ENCODE results near the gene PCED1B. TPM values are rescaled to one million over a fixed set of nuclear protein-coding genes. Genes with fewer than 3 reads are reported as not detected.
"Not testable (repeated sequence)": the region's sequence is repeated elsewhere in the genome, so short reads cannot be mapped to it uniquely, and the experiment has no call there.

Gene PCED1B
- polyA plus RNA-seq, 1 donor (not counting 4 experiments of a cell fraction or from before 2014, with no cell fraction given) = 3.2 TPM

GRCh38 chr12:47054659-47055058 is 24.8 kb upstream of the PCED1B start:
- no peaks in the 10 kb centered on the region for H3K9me1 ChIP-seq (ENCODE audit: control insufficient read depth, extremely low read depth, insufficient read depth, low read length)
- no peak overlapping the region for H3K4me2 ChIP-seq (ENCODE audit: control insufficient read depth, extremely low read depth, insufficient read depth, low read depth, low read length)
- FAIRE-seq (no peak), DNase-seq (ENCODE audit: low read depth, low spot score) (no peak)
- TF ChIP-seq EZH2 (IDR thresholded peaks at IDR 0.05; ENCODE audit: low read length) = no peak
- no peak for TF ChIP-seq CTCF (optimal IDR thresholded peaks at IDR 0.05 in 1 of 3, IDR thresholded peaks at IDR 0.05 in 1 of 3, conservative IDR thresholded peaks at IDR 0.05 in 1 of 3; ENCODE audit: extremely low read depth in 1 of 3, insufficient read depth in 2 of 3, low read length in 3 of 3)
- H3K9me3 ChIP-seq (ENCODE audit: control insufficient read depth, low read depth, low read length) = peaks cover 3% of the 10 kb centered on the region
- no peaks in the 10 kb centered on the region for H3K4me1 ChIP-seq (ENCODE audit: control insufficient read depth, extremely low read depth, insufficient read depth, low read length)
- H3K36me3 ChIP-seq (ENCODE audit: control insufficient read depth in 2 of 2, extremely low read depth in 1 of 2, insufficient read depth in 2 of 2, low read length in 2 of 2) = no peaks in the 10 kb centered on the region
- no peak overlapping the region for H2AFZ ChIP-seq (ENCODE audit: control insufficient read depth, low read length)
- no peak overlapping the region for H3K27ac ChIP-seq (ENCODE audit: control insufficient read depth, insufficient read depth, low read length)
- dilution Hi-C loops (cut with MboI; ENCODE audit: extremely low pct_ligation_motif_present, low sequenced_read_pairs) = no loop called here
- no peaks in the 10 kb centered on the region for H3K79me2 ChIP-seq (ENCODE audit: control insufficient read depth, insufficient read depth, low read length)
- no peaks in the 10 kb centered on the region for H3K27me3 ChIP-seq (ENCODE audit: control insufficient read depth, extremely low read depth, insufficient read depth, low read length)
- H3K4me3 ChIP-seq (ENCODE audit: control insufficient read depth in 2 of 3, extremely low read depth in 1 of 3, insufficient read depth in 2 of 3, low read depth in 1 of 3, low read length in 3 of 3) = no peak overlapping the region
- H4K20me1 ChIP-seq (ENCODE audit: control insufficient read depth, extremely low read depth, insufficient read depth, low read length) = no peaks in the 10 kb centered on the region
- H3K9ac ChIP-seq (ENCODE audit: control insufficient read depth, extremely low read depth, insufficient read depth, low read length) = no peak overlapping the region

DNA sequence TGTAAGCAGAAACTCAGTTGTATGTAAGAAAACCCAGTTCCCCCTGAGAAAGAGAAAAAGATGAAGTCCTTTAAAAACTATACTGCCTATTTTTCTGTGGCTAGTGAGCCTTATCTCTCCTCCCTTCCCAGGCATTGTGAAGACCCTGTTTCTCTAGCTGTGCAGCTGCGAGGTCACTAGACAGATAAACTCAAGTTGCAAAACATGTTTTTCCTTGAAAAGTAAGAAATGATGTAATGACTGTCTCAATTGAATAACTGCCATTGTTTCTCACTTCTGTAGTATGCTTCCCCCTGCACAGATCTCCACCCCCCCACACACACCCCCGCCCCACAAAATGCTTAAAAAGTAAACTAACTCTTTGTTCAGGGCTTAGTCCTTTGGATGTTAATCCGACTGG is 23.6 kb upstream of the PCED1B start:
- not testable (repeated sequence) for FAIRE-seq

GRCh38 chr12:47056944-47057343 is 22.5 kb upstream of the PCED1B start:
- H3K36me3 ChIP-seq (ENCODE audit: control insufficient read depth in 2 of 2, extremely low read depth in 1 of 2, insufficient read depth in 2 of 2, low read length in 2 of 2); FAIRE-seq; dilution Hi-C loops (cut with MboI; ENCODE audit: extremely low pct_ligation_motif_present, low sequenced_read_pairs); H3K27ac ChIP-seq (ENCODE audit: control insufficient read depth, insufficient read depth, low read length); H3K9me3 ChIP-seq (ENCODE audit: control insufficient read depth, low read depth, low read length); H3K27me3 ChIP-seq (ENCODE audit: control insufficient read depth, extremely low read depth, insufficient read depth, low read length); H3K9me1 ChIP-seq (ENCODE audit: control insufficient read depth, extremely low read depth, insufficient read depth, low read length); H3K4me1 ChIP-seq (ENCODE audit: control insufficient read depth, extremely low read depth, insufficient read depth, low read length); H3K4me2 ChIP-seq (ENCODE audit: control insufficient read depth, extremely low read depth, insufficient read depth, low read depth, low read length); DNase-seq (ENCODE audit: low read depth, low spot score); H3K9ac ChIP-seq (ENCODE audit: control insufficient read depth, extremely low read depth, insufficient read depth, low read length); H3K4me3 ChIP-seq (ENCODE audit: control insufficient read depth in 2 of 3, extremely low read depth in 1 of 3, insufficient read depth in 2 of 3, low read depth in 1 of 3, low read length in 3 of 3); H3K79me2 ChIP-seq (ENCODE audit: control insufficient read depth, insufficient read depth, low read length); H2AFZ ChIP-seq (ENCODE audit: control insufficient read depth, low read length); H4K20me1 ChIP-seq (ENCODE audit: control insufficient read depth, extremely low read depth, insufficient read depth, low read length): not testable (repeated sequence)

More for the DNA sequence above, 23.6 kb upstream of the PCED1B start:
- H3K4me3 ChIP-seq (ENCODE audit: control insufficient read depth in 2 of 3, extremely low read depth in 1 of 3, insufficient read depth in 2 of 3, low read depth in 1 of 3, low read length in 3 of 3); H3K9ac ChIP-seq (ENCODE audit: control insufficient read depth, extremely low read depth, insufficient read depth, low read length); H3K4me1 ChIP-seq (ENCODE audit: control insufficient read depth, extremely low read depth, insufficient read depth, low read length); H3K27ac ChIP-seq (ENCODE audit: control insufficient read depth, insufficient read depth, low read length); H3K9me3 ChIP-seq (ENCODE audit: control insufficient read depth, low read depth, low read length); H3K36me3 ChIP-seq (ENCODE audit: control insufficient read depth in 2 of 2, extremely low read depth in 1 of 2, insufficient read depth in 2 of 2, low read length in 2 of 2); H3K27me3 ChIP-seq (ENCODE audit: control insufficient read depth, extremely low read depth, insufficient read depth, low read length); H3K4me2 ChIP-seq (ENCODE audit: control insufficient read depth, extremely low read depth, insufficient read depth, low read depth, low read length); H4K20me1 ChIP-seq (ENCODE audit: control insufficient read depth, extremely low read depth, insufficient read depth, low read length); dilution Hi-C loops (cut with MboI; ENCODE audit: extremely low pct_ligation_motif_present, low sequenced_read_pairs); H2AFZ ChIP-seq (ENCODE audit: control insufficient read depth, low read length); DNase-seq (ENCODE audit: low read depth, low spot score); H3K9me1 ChIP-seq (ENCODE audit: control insufficient read depth, extremely low read depth, insufficient read depth, low read length); H3K79me2 ChIP-seq (ENCODE audit: control insufficient read depth, insufficient read depth, low read length): not testable (repeated sequence)

- H3K9me3 ChIP-seq (ENCODE audit: control insufficient read depth, low read depth, low read length); dilution Hi-C loops (cut with MboI; ENCODE audit: extremely low pct_ligation_motif_present, low sequenced_read_pairs); DNase-seq (ENCODE audit: low read depth, low spot score); H3K9ac ChIP-seq (ENCODE audit: control insufficient read depth, extremely low read depth, insufficient read depth, low read length); H4K20me1 ChIP-seq (ENCODE audit: control insufficient read depth, extremely low read depth, insufficient read depth, low read length); H3K79me2 ChIP-seq (ENCODE audit: control insufficient read depth, insufficient read depth, low read length); H2AFZ ChIP-seq (ENCODE audit: control insufficient read depth, low read length); H3K27me3 ChIP-seq (ENCODE audit: control insufficient read depth, extremely low read depth, insufficient read depth, low read length); H3K27ac ChIP-seq (ENCODE audit: control insufficient read depth, insufficient read depth, low read length); H3K36me3 ChIP-seq (ENCODE audit: control insufficient read depth in 2 of 2, extremely low read depth in 1 of 2, insufficient read depth in 2 of 2, low read length in 2 of 2); H3K9me1 ChIP-seq (ENCODE audit: control insufficient read depth, extremely low read depth, insufficient read depth, low read length); H3K4me3 ChIP-seq (ENCODE audit: control insufficient read depth in 2 of 3, extremely low read depth in 1 of 3, insufficient read depth in 2 of 3, low read depth in 1 of 3, low read length in 3 of 3); FAIRE-seq; H3K4me2 ChIP-seq (ENCODE audit: control insufficient read depth, extremely low read depth, insufficient read depth, low read depth, low read length); H3K4me1 ChIP-seq (ENCODE audit: control insufficient read depth, extremely low read depth, insufficient read depth, low read length): not testable (repeated sequence)
Observed at GRCh38 chr12:47058640-47059039, 20.8 kb upstream of the PCED1B start.

Data from keratinocyte (primary cell).